Suppressor macrophage treated with lipopolysaccharide for 1 hour (primary cell): ENCODE measurements around the gene NPHP4.

ENCODE experiments used
- DNase-seq, 3 donors: peaks; one replicate each; pipeline ENCODE4 v3.0.0-alpha.2; 2020 to 2022

Gene NPHP4

DNA sequence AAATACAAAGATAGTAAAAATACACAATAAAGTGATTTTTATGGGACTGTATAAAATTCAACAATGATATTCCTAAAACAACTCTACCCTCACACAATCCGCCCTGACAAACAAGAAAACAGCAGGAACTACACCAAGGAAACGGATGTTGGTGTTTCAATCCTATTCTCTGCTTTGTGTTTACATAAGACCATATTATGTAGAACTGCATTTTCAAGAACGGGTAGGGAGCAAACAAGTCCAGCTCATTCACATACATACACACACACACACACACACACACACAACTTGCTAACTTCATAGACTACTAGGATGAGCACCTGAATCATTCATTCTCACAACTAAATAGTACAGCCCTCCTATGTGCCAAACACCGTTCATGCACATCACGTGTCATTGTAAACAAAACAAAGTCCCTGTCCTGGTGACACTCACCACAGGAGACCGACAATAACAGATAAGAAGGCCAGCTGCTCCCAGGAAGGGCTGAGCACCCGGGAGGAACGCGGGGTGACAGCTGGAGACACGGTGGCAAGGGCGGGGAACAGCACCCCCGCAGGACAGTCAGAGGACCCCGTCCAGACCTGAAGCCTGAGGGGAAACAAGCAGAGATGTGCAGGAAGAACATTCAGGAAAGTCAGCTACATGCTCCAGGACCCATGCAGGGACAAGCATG is 43.0 kb downstream of the NPHP4 start:
- DNase-seq = no peak

DNA sequence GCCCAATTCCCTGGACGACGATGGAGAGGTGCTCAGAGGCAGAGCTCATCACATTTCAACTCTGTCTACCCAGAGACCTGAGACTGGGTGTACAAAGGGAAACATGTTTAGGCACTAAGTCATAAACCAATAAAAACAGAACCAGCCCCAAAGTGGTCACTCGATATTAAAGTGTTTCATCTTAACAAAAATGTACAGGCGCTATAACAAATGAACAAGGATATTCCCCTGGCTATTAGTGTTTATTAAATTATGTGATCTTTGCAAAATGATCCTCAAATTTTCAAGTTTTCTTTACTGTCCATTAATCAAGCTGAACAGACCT is 43.6 kb downstream of the NPHP4 start:
- DNase-seq = no peak

DNA sequence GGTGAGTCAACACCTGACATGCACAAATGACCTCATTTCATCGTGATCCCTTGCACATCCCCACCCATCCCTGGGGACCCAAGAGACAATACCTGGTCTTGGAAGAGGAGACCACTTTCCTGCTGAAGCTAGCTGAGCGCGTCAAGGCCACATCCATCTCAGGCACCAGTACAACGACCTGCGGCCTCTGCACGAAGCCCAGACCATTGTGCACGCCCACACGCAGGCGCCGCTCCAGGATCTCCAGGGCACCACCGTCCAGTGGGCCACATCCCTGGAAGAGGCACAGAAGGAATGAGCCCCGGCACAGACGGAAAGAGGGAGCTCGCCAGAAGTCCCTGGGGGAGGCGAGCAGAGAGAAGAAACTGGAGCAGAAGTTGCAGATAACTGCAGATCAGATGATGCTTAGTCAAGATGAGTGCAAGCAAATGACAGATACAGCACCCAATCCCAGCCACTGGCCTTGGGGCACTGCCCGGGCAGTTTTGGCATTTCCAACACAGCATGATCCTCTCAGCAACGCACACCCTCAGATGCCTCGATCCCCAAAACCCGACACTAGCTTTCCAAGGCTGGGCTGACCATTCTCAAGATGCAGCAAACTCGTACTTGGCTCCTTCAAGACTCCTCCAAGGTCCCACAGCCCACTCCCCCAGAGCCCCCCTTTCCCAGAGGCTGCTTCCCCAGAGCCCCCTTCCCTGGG is 44.1 kb downstream of the NPHP4 start:
- DNase-seq = no peak

GRCh38 chr1:5947071-5947821 is 45.0 kb downstream of the NPHP4 start:
- no peak for DNase-seq

- DNase-seq = no peak
Measured at GRCh38 chr1:5945445-5945844, 46.8 kb downstream of the NPHP4 start.

DNA sequence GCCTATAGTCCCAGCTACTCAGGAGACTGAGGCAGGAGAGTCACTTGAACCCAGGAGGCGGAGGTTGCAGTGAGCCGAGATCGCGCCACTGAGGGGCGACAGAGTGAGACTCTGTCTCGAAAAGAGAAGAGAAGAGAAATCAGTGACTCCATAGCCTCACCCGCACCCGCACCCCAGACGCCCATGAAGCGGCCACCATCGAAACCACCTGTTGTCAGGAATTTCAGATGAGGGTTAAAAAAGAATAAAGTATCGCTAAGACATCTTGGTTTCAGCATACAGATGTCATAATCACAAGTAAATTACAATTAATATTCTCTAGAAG is 47.4 kb downstream of the NPHP4 start:
- DNase-seq = no peak

DNA sequence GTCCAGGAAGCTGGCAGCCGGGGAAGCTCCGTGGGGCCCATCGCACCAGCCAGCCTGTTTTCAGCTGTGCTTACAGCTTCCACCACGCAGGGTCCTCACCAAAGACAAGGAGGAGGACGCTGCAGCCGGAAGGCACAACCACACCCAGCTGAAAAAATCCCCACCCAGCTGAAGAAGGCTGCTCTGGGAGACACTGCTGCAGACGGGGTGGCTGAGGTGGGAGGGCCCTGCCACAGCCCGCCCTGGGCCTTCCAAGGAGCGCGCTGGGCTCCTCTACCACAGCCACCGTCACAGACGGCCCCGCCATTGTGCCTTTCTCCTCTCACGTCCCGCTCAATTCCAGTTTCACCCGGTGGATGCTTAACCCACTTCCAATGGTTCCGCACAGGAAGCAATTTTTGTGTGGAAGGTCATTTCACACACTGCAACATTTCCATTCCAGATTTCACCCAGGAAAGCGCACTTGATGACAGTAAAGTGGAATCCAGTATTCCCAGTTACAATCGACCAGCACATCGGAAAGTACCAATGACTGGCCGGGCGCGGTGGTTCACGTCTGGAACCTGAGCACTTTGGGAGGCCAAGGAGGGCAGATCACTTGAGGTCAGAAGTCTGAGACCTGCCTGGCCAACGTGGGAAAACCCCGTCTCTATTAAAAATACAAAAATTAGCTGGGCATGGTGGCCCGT is 47.9 kb downstream of the NPHP4 start:
- no peak for DNase-seq

GRCh38 chr1:5943343-5944124 is 48.7 kb downstream of the NPHP4 start:
- DNase-seq = no peak

- DNase-seq = no peak
Measured at GRCh38 chr1:5941671-5942070, 50.6 kb downstream of the NPHP4 start.

GRCh38 chr1:5940723-5941407 is 51.4 kb downstream of the NPHP4 start:
- no peak for DNase-seq

- no peak for DNase-seq
Measured at GRCh38 chr1:5939271-5940170, 52.7 kb downstream of the NPHP4 start.

DNA sequence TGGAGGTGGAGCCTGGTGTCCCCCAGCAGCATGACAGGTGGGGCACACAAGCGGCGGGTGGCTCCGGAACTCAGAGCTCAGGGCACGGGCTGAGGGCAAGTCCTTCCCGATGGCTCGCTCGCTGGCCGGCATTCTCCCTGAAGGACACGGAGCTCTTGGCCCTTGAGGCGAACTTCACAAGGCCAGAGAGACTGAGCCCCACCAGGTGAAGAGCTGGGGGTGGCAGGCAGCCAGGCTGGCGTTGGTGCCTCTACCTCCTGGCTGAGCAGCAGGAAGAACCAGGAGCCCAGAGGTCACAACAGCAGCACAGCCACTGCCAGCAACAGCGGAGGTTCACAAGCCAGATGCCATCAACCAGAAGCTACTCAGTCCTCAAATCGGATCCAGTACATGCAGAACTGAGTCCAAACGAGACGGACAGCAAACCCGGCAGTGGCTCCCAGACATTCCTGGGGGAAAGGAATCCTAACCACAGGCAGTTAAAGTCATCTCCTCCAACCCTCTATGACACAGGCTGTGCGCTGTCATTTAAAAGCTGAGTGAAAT is 54.1 kb downstream of the NPHP4 start:
- DNase-seq = no peak

DNA sequence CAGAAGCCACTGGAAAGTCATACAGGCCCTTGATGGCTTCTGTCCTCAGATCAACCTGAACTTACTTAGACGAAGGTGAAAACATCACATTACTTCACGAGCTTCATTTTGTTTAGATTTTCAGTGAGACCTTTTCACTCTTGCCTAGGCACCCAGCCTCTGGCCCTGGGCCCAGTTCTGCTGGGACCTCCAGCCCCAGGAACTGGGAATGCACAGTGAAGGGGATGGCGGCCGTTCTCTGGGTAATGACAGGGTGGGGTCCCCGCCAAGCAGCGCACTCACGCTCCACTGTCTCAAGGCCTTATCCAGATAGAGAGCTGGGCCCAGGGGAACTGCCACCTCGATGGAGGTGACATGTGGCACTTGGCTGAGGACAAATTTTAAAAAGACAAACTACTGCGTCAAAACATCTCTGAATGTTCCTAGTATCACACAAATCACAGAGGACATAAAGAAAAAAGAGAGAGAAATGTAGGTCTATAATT is 54.8 kb downstream of the NPHP4 start:
- DNase-seq = no peak

GRCh38 chr1:5936621-5937372 is 55.4 kb downstream of the NPHP4 start:
- no peak for DNase-seq

DNA sequence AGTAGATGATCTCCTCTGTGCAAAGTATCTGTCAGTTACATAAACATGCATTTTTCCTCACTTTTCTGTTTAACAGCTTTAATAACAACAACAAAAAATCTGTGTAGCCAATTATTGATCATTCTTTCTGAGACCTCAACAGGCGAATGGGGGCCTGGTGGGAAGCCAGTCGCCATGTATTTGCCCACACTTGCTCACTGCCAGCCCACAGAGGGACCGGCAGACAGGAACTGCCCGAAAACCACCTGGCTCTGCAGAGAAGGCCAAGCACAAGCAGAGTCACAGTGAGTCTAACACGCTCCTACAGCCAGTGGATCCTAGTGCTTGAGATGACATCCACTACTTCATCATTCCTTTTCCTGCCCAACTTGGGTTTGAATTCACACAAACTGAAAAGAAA is 56.1 kb downstream of the NPHP4 start:
- DNase-seq = no peak

GRCh38 chr1:5935026-5935425 is 57.2 kb downstream of the NPHP4 start:
- no peak for DNase-seq

- no peak for DNase-seq
Measured at GRCh38 chr1:5934058-5934884, 58.0 kb downstream of the NPHP4 start.

- no peak for DNase-seq
Measured at GRCh38 chr1:5933676-5934057, 58.6 kb downstream of the NPHP4 start.

- no peak for DNase-seq
Measured at GRCh38 chr1:5933050-5933449, 59.2 kb downstream of the NPHP4 start.
